ENCODE data around the gene CAPZB. TPM values are rescaled to one million over a fixed set of nuclear protein-coding genes. Genes with fewer than 3 reads are reported as not detected.

CAPZB gene
- total RNA-seq, 1 experiment from 2014 or later: 43.7 TPM

DNA sequence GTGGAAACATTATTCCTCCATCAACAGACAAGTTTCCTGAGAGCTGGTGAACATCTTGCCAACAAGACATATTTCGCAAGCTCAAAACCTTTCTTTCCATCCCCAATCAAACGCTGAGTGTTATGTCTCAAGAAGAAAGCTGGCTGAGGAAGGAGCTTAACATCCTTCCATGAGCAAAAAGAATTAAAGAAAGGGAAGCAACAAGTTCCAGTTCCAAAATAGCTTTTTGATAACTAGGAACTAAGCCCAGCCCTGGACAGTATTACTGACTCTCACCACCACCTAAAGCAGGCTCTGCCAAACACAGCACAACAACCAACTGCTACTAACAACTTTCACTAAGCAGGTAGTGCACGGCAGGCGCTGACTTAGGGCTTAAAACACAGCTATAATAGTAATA, 50.2 kb downstream of the CAPZB start:
- no peak for DNase-seq (ENCODE audit: extremely low read depth, low read depth)

- DNase-seq (ENCODE audit: extremely low read depth, low read depth): no peak
Observed at GRCh38 chr1:19433719-19433998, 51.7 kb downstream of the CAPZB start.

- DNase-seq (ENCODE audit: extremely low read depth, low read depth): no peak
Observed at GRCh38 chr1:19432943-19433718, 52.2 kb downstream of the CAPZB start.

GRCh38 chr1:19430121-19431068, 54.9 kb downstream of the CAPZB start:
- no peak for DNase-seq (ENCODE audit: extremely low read depth, low read depth)

- DNase-seq (ENCODE audit: extremely low read depth, low read depth): no peak
Observed at GRCh38 chr1:19429611-19430010, 55.7 kb downstream of the CAPZB start.

DNA sequence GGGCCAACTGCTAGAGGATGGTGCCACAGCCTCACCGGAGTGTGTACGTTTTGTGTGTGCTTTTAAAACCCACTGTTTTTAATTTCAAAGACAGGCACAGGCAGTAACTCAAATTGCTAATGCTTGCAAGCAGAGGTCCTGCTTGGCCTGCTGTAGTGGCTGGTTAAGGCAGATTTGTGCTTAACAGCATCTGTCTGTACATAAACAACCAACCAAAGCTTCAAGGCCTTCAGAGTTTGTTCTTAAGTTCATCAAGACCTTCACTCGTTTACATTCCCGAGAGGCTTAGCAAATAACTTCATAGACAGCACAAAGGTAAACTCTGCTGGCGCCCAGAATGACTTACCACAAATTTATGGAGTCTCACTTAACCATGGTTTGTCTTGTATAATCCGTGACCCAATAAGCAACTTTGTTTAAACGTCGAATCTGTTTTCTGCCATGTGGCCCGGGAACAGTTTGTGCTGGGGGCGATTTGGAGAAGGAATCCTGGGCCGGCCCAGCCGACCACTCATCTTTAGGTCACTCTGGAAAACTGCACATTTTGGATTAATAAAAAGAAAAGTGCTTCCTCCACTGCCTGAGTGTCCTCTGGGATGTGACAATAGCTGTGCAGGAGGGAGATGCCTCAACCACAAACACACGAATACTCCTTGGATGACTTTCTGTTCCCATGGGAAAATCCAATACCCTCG, 58.1 kb downstream of the CAPZB start:
- no peak for DNase-seq (ENCODE audit: extremely low read depth, low read depth)

- no peak for DNase-seq (ENCODE audit: extremely low read depth, low read depth)
Observed at GRCh38 chr1:19426294-19427086, 58.8 kb downstream of the CAPZB start.

DNA sequence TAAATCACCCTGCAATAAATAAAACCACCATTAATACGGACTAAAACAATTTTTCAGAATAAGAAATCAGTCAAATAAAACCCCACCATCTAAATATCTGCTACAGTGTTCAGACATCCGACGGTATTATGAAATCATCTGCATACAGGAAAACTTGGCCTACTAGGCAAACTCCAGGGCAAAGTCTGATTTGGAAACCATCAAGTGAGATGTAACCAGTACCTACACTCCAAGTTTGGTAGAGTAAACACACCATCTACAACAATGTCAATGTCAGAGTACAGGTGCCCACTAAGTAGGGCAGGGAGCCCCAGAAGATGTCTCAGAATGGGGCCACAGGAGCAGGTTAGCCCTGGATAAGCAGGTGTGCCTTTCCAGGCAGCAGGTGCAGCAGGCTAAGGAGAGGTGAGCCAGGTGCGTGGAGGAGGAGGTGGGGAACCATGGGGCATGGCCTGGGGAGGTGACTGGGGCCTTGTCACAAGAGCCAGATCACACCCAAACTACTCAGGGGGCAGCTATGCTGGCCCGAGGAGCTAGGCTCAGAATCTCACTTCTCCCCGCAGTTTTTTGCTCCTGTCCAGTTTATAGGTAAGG, 59.6 kb downstream of the CAPZB start:
- no peak for DNase-seq (ENCODE audit: extremely low read depth, low read depth)

DNA sequence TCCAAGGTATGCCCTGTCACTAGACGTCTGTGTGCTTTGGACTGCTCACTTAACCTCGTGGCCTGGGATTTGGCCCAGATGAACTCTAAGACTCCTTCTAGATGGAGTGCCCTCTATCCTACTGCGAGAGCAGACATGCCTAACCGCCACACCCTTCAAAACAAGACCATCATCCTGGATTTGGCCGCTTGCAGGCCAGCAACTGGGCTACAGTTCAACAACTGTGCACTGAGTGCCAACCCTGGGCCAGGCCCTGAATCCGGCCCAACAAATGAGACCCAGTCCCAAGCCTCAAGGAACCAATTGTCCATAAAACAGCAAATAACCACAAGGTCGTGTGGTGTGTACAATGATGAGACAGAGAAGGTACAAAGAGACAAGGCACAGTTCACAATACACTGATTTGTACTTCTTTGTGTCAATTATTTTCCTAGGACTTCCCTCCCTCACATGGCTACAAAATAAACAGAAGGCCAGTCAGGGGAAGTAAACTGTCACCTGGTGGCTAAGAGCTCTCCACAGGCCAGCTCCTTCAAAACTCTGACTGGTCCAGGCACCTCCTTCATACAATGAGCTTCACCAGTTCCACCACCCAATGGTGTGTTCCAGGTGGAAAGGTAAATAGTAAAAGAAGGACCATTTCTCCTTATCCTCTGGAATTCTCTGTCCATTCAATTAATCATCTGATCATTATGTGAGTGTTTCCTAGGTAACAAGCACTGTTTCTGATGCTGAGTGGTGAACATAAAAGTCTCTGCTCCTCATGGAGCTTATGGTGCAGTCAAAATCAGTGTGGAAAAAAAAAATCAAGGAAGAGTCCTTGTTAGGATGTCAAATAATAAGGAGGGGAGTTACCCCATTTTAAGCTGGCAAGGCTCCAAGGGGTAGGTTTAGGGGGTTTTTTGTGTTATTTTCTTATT, 60.4 kb downstream of the CAPZB start:
- no peak for DNase-seq (ENCODE audit: extremely low read depth, low read depth)

GRCh38 chr1:19423130-19423529, 62.2 kb downstream of the CAPZB start:
- no peak for DNase-seq (ENCODE audit: extremely low read depth, low read depth)

DNA sequence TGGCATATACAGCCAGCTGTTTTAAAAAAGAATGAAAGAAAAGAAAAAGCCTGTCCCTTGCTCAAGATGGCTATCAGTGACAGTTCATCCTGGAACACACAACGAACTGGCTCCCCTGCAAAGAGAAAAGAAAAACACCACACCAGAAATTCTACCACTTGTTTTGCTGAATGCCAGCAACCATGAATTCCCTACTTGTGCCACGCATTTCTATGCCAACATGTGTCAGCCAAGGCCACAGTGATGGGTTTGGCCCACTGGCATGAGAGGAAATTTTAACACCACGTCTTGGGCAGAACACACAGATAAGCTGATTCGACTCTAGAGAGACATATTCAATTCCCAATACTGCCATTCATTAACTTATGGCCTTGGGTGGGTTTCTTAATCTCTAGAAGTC, 64.0 kb downstream of the CAPZB start:
- DNase-seq (ENCODE audit: extremely low read depth, low read depth): no peak

DNA sequence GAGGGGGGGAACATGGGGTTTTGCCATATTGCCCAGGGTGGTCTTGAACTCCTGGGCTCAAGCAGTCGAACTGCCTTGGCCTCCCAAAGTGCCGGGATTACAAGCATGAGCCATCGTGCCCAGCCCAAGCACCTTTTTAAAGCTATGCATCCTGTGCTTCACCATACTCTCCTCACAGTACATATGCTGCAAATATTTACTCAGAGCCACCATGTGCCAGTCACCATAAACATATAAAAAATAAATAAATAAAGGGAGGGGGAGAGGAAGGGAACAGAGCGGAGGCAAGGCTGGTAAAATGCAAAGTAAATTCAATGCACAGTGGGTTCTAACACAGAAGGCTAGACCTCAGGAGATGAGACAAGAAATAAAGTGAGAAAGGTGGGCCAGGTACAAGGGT, 64.7 kb downstream of the CAPZB start:
- DNase-seq (ENCODE audit: extremely low read depth, low read depth): no peak

GRCh38 chr1:19419691-19420090, 65.6 kb downstream of the CAPZB start:
- DNase-seq (ENCODE audit: extremely low read depth, low read depth): no peak

DNA sequence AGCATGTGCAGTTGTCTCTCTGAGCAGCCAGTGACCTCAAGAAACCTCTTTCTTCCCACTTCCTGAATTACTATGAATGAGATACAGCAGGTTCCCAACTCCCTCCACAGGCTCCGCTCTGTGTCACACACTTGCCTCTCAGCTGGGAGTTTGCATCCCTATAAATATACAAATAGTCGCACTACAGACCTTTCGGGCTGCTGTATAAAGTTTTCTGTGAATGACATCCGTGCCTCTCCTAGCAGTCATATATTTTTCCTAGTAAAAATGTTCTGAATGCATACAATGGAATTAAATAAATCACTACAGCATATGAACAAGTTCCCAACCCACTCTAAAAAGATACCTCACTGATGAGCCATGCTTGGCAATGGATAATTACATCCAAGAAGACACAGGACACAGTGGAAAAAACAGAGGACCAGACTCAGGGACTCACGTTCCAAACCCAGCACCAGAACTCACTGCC, 66.8 kb downstream of the CAPZB start:
- DNase-seq (ENCODE audit: extremely low read depth, low read depth): no peak

DNA sequence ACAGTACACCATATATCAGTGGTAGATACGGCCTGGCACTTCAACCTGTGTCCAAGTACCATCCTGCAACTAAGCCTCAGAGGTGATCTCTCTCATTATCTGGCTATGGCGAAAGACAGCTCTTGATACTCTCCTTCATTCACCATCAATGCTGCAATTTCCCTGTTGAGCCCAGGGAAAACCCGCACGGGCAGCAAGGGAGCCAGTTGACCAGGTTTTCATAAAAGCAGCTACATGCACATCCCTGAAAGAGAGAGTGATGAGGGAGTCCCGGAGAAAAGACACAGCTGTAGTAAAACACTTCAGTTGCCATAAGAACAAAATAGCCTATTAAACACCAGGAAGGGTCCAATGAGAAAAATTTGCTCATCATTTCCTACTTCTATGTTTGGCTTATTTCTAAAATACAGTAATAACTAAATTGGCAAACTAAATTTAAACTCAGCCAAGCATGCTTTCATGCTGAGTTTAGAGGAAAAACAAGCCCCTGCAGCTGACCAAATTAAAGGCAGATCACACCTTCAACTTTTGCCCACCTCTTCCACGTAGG, 68.3 kb downstream of the CAPZB start:
- DNase-seq (ENCODE audit: extremely low read depth, low read depth): no peak

DNA sequence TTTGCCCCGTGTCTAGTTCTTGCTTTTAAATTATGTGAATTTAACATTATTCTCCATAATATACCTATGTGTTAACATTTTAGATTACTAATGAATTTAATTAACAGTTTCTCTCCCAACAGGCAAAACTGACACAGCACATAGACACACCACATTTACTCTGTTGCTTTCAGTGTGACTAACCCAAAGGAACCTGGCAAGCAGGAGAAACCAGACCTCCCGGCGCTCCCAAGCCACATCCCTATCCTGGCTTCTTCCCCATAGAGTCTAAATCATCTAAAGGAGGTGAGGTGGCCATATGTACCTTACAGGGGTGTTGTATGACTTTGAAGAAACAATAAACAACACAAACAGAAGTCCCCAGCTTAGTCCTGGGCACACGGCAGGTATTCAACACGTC, 69.2 kb downstream of the CAPZB start:
- DNase-seq (ENCODE audit: extremely low read depth, low read depth): no peak

- no peak for DNase-seq (ENCODE audit: extremely low read depth, low read depth)
Observed at GRCh38 chr1:19414515-19415121, 70.7 kb downstream of the CAPZB start.

DNA sequence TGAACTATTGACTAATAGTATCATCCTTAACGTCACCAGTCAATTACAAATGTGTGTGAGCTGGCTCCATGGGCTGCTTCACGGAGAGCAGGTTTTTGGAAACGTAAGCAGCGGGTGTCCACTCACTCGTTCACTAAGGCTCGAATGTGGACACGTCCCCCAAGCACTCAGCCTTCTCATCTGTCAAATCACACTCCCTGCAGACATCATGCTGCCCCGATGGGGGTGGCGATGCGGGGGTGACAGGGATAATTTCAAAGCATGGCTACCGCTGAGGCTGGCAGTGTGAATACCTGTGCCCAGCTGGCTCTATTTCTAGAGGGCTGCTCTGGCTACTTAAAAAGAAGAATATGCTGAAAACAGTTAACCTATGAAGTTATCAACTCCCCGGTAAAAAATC, 71.3 kb downstream of the CAPZB start:
- no peak for DNase-seq (ENCODE audit: extremely low read depth, low read depth)

Data from NCI-H460 (cell line).